ENCODE results near the gene UPF3A.
A peak's percentile ranks its signal among the peaks of the same experiment; 100 is the strongest.

UPF3A gene

DNA sequence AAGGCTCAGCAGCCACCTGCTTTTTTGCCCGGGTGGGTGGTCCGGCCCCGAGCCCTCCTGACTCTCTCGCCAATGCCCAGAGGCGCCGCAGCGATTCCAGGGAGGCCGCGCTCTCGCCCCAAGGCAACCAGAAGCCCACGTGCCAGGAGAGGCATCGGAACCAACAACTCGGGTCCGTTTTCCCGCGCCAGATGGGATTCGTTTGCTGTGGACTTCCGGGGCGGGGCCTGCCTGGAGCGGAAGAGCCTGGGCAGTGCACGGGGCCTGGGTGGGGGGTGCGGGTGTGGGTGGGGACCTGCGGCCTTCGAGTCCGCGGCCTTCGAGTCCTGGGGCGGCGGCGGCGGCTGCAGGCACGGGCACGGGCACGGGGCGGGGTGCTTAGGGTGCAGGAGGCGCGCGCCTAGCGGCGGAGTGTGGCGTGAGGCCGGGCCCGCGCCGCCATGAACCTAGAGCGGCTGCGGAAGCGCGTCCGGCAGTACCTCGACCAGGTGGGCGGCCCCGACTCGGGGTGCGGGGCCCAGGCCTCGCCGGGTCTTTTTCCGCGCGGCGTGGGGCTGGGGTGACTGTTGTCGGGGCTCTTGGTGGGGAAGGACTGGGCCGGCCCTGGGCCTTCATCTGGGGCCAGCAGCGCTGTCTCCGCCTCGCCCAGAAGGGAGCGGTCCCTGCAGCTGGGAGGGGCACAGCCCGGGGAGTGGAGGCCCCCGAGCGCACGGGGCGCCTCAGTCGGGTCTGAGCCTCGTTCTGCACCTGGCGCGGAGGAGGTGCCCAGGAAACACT lies 46.6 kb upstream of the UPF3A start, which contains the start of gene CDC16 (continued):
- TF ChIP-seq ZNF610 (tag by site-specific recombination; IDR thresholded peaks at IDR 0.05; ENCODE audit: borderline replicate concordance) = peak; percentile 45; the same call in 1 of the 2 replicates
- TF ChIP-seq ZNF423 (tag by site-specific recombination; IDR thresholded peaks at IDR 0.05) = peak; percentile 43; the same call in 1 of the 2 replicates
- TF ChIP-seq ZXDB (tag by site-specific recombination; IDR thresholded peaks at IDR 0.05) = no peak
- TF ChIP-seq ZBTB17 (tag by site-specific recombination; IDR thresholded peaks at IDR 0.05) = no peak
- TF ChIP-seq ZBTB20 (tag by site-specific recombination; IDR thresholded peaks at IDR 0.05) = peak; percentile 47; the same call in 1 of the 2 replicates
- peak; percentile 61; the same call in 1 of the 2 replicates for TF ChIP-seq ZNF76 (tag by site-specific recombination; IDR thresholded peaks at IDR 0.05; ENCODE audit: borderline replicate concordance, low read depth)
- peak; percentile 60 for TF ChIP-seq GLIS2 (tag by site-specific recombination; IDR thresholded peaks at IDR 0.05)
- TF ChIP-seq GLI2 (tag by site-specific recombination; IDR thresholded peaks at IDR 0.05; ENCODE audit: borderline replicate concordance, low read depth) = no peak
- TF ChIP-seq FEZF1 (tag by site-specific recombination; IDR thresholded peaks at IDR 0.05) = no peak
- TF ChIP-seq, protein P1, sequence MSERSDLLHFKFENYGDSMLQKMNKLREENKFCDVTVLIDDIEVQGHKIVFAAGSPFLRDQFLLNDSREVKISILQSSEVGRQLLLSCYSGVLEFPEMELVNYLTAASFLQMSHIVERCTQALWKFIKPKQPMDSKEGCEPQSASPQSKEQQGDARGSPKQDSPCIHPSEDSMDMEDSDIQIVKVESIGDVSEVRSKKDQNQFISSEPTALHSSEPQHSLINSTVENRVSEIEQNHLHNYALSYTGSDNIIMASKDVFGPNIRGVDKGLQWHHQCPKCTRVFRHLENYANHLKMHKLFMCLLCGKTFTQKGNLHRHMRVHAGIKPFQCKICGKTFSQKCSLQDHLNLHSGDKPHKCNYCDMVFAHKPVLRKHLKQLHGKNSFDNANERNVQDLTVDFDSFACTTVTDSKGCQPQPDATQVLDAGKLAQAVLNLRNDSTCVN (tag by site-specific recombination; optimal IDR thresholded peaks at IDR 0.05) = peak; percentile 95
- TF ChIP-seq ZNF843 (tag by site-specific recombination; IDR thresholded peaks at IDR 0.05) = no peak
- TF ChIP-seq YY1 (tag by site-specific recombination; IDR thresholded peaks at IDR 0.05) = peak; percentile 72
- peak; percentile 65 for TF ChIP-seq KLF9 (tag by site-specific recombination; IDR thresholded peaks at IDR 0.05; ENCODE audit: low read depth)
- peak; percentile 57; the same call in 1 of the 2 replicates for TF ChIP-seq ZNF280D (tag by site-specific recombination; IDR thresholded peaks at IDR 0.05)
- TF ChIP-seq, protein P2, sequence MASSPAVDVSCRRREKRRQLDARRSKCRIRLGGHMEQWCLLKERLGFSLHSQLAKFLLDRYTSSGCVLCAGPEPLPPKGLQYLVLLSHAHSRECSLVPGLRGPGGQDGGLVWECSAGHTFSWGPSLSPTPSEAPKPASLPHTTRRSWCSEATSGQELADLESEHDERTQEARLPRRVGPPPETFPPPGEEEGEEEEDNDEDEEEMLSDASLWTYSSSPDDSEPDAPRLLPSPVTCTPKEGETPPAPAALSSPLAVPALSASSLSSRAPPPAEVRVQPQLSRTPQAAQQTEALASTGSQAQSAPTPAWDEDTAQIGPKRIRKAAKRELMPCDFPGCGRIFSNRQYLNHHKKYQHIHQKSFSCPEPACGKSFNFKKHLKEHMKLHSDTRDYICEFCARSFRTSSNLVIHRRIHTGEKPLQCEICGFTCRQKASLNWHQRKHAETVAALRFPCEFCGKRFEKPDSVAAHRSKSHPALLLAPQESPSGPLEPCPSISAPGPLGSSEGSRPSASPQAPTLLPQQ (tag by site-specific recombination; IDR thresholded peaks at IDR 0.05) = 0 out of 2 replicates have a peak, but pooled peaks have one; percentile 39
- no peak for TF ChIP-seq MEIS1 (CRISPR knock-in tag; IDR thresholded peaks at IDR 0.05; ENCODE audit: borderline replicate concordance)
- TF ChIP-seq, protein P3, sequence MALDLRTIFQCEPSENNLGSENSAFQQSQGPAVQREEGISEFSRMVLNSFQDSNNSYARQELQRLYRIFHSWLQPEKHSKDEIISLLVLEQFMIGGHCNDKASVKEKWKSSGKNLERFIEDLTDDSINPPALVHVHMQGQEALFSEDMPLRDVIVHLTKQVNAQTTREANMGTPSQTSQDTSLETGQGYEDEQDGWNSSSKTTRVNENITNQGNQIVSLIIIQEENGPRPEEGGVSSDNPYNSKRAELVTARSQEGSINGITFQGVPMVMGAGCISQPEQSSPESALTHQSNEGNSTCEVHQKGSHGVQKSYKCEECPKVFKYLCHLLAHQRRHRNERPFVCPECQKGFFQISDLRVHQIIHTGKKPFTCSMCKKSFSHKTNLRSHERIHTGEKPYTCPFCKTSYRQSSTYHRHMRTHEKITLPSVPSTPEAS (tag by site-specific recombination; IDR thresholded peaks at IDR 0.05) = no peak
- peak; percentile 85 for TF ChIP-seq ZNF335 (tag by site-specific recombination; conservative IDR thresholded peaks at IDR 0.05)
- no peak for TF ChIP-seq ZBTB44 (tag by site-specific recombination; IDR thresholded peaks at IDR 0.05)
- no peak for TF ChIP-seq ELK4 (IDR thresholded peaks at IDR 0.05; ENCODE audit: borderline replicate concordance, low read depth, low read length)
- TF ChIP-seq ZNF830 (tag by site-specific recombination; IDR thresholded peaks at IDR 0.05; ENCODE audit: low read depth) = no peak
- peak; percentile 81; the same call in 1 of the 2 replicates for TF ChIP-seq ZNF639 (tag by site-specific recombination; IDR thresholded peaks at IDR 0.05)
- TF ChIP-seq KLF1 (tag by site-specific recombination; IDR thresholded peaks at IDR 0.05) = peak; percentile 39
